NCI-H345 treated with DMSO at 0.1 percent for 48 hours (cell line): ENCODE measurements around the gene SLC15A1.
"Not testable (repeated sequence)": the region's sequence is repeated elsewhere in the genome, so short reads cannot be mapped to it uniquely, and the experiment has no call there.

ENCODE experiments used
- DNase-seq: peaks from one replicate; lab custom pipeline; 2025; ENCODE audit not compliant: unreplicated experiment; lab: John Stamatoyannopoulos, UW

The SLC15A1 gene

GRCh38 chr13:98664510-98664909 lies 88.0 kb downstream of the SLC15A1 start:
- DNase-seq = no peak

GRCh38 chr13:98664047-98664446 lies 88.4 kb downstream of the SLC15A1 start:
- no peak for DNase-seq

- no peak for DNase-seq
Observed at GRCh38 chr13:98658131-98658530, 94.3 kb downstream of the SLC15A1 start.

- DNase-seq = no peak
Observed at GRCh38 chr13:98657506-98658085, 94.9 kb downstream of the SLC15A1 start.

- DNase-seq = no peak
Observed at GRCh38 chr13:98656223-98656622, 96.2 kb downstream of the SLC15A1 start.

GRCh38 chr13:98653463-98653985 lies 98.9 kb downstream of the SLC15A1 start:
- peak; percentile 42 for DNase-seq

GRCh38 chr13:98652721-98653462 lies 99.6 kb downstream of the SLC15A1 start:
- no peak for DNase-seq

GRCh38 chr13:98652276-98652675 lies 100.2 kb downstream of the SLC15A1 start:
- DNase-seq = no peak

- DNase-seq = no peak
Observed at GRCh38 chr13:98651744-98652143, 100.7 kb downstream of the SLC15A1 start.

- no peak for DNase-seq
Observed at GRCh38 chr13:98650396-98651107, 101.9 kb downstream of the SLC15A1 start.

GRCh38 chr13:98649861-98650260 lies 102.6 kb downstream of the SLC15A1 start:
- no peak for DNase-seq

GRCh38 chr13:98648686-98649085 lies 103.8 kb downstream of the SLC15A1 start:
- no peak for DNase-seq

GRCh38 chr13:98648141-98648540 lies 104.3 kb downstream of the SLC15A1 start:
- DNase-seq = no peak

GRCh38 chr13:98647121-98647520 lies 105.4 kb downstream of the SLC15A1 start:
- DNase-seq = no peak

- DNase-seq = no peak
Observed at GRCh38 chr13:98643479-98643878, 109.0 kb downstream of the SLC15A1 start.

GRCh38 chr13:98641075-98641474 lies 111.4 kb downstream of the SLC15A1 start:
- DNase-seq = no peak

GRCh38 chr13:98639785-98640184 lies 112.7 kb downstream of the SLC15A1 start:
- DNase-seq = not testable (repeated sequence)

GRCh38 chr13:98638352-98638751 lies 114.1 kb downstream of the SLC15A1 start:
- not testable (repeated sequence) for DNase-seq
